ENCODE results near the gene KDM3A. TPM values are rescaled to one million over a fixed set of nuclear protein-coding genes. Genes with fewer than 3 reads are reported as not detected.

The KDM3A gene
- polyA plus RNA-seq, 1 donor, result 65.4 TPM

GRCh38 chr2:86513948-86514660 lies 72.9 kb downstream of the KDM3A start:
- no peak for DNase-seq (ENCODE audit: low read depth)

- no peak for DNase-seq (ENCODE audit: low read depth)
Measured at GRCh38 chr2:86518481-86518880, 77.3 kb downstream of the KDM3A start.

DNA sequence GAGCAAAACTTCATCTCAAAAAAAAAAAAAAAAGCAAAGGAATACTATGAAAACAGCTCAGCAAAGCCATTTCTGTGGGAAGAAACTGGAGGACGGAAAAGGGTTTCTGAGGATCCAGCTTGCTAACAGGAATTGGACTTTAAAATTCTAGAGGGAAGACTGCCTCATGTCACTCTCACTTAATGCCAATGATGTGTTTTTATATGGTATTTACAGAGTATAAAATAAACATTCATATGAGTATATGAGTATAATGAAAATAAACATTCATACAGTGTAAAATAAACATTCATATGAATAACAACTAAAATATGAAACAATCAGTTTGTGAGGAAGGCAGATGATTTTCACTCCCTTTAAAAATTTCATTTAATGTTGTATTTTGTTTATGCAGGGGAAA lies 78.2 kb downstream of the KDM3A start:
- no peak for DNase-seq (ENCODE audit: low read depth)

- DNase-seq (ENCODE audit: low read depth), result no peak
Measured at GRCh38 chr2:86520153-86520552, 79.0 kb downstream of the KDM3A start.

GRCh38 chr2:86521922-86522321 lies 80.8 kb downstream of the KDM3A start:
- DNase-seq (ENCODE audit: low read depth), result no peak

DNA sequence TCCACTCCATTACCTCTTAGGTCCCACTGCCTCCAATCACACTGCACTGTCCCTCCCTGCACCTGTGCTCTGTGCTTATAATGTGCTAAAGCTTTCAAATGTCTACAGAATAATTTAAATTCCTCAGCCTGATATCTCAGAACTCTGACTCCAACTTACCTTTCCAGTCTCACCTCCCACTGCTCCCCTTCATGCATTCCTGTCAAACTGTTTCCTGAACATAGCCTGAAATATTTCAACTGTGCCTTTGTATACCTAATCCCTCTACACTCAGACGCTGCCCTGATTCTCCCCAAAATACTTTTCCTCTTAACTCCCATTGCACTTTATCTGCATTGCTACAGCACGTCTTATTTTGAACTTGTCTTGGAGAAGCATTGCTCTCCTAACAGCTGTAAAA lies 81.5 kb downstream of the KDM3A start:
- DNase-seq (ENCODE audit: low read depth), result no peak

DNA sequence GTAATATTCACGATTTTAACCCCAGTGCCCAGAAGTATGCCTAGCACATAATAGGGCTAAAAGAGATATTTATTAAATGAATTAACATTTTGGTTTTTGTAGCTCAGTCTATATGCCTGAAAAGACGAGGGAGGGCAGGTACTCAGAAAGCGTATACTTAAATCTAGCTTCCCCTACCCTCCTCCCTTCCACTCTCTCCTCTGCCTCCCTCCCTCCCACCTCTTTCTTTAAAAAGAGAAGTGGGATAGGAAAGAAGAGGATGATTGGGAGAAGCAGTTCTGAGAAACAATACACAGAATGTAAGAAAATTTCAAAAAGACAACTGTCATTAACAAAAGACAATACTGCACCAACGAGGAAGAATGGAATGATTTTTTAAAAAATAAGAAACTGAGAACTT lies 82.3 kb downstream of the KDM3A start:
- no peak for DNase-seq (ENCODE audit: low read depth)

DNA sequence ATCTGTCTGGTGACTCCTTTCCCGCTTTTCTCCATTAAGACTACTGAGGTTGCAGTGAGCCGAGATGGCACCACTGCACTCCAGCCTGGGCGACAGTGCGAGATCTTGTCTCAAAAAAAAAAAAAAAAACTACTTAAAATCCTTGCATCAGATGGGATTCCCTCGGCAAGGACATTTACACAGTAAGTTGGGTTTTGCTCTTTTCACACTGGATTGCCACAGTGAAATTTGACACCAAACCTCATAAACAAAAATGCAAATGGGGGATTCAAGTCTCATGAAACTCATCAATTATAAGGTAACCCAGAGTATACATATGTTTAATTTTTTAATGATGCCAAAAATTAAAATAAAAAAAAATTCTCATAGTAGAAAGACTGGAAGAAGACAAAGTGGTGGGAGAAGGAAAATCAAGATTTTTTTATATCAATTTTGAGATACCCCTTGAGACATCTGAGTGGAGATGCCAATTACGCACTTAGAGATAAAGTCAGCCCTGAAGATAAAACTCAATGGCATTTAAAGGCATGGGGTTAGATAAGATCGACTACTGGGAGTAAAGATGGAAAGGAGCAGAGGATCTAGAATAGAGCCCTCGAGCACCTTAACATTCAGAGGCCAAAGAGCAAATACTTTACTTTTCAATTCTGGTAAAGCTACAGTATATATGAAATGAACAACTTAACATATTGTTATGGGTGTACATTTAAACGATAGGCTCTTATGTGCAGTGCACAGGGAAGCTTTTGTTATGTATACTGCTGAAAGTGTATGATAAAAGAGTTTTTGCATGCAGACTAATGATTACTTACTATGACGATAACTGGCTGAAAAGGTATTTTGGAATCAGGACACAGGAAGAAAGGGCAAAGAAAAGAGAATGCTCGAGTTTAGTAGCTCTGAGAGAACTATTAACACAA lies 84.5 kb downstream of the KDM3A start:
- no peak for DNase-seq (ENCODE audit: low read depth)

DNA sequence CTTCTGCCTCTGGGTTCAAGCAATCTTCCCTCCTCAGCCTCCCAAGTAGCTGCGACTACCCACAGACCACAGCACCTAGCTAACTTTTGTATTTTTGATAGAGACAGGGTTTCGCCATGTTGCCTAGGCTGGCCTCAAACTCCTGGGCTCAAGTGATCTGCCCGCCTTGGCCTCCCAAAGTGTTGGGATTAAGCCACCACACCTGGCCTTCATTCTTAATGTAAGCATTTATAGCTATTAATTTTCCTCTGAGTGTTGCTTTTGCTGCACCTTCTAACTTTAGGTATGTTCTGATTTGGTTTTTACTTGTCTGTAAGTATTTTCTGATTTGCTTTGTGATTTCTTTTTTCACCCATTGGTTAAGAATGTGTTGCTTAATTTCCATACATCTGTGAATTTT lies 92.4 kb downstream of the KDM3A start:
- DNase-seq (ENCODE audit: low read depth), result no peak

DNA sequence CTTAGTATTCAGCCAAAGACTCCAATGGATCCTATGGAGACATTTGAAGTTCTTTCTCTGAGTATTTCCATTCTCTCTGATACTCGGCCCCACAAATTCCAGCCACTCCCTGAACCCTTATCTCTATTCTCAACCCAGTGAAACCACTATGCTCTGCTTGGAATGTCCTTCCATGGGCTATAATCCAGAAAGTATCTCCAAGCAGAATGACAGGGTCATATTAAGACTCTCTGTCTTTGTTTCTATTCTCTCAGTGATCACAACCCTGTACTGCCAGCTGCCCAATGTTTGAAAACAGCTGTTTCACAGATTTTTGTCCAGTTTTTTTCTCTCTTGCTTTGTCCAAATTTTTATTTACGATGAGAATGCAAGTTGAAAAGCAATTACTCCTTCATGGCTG lies 100.2 kb downstream of the KDM3A start:
- DNase-seq (ENCODE audit: low read depth), result no peak

Other genes starting within 250 kb of the KDM3A start
- 77.6 TPM for gene IMMT, start 245.9 kb upstream of the KDM3A start, polyA plus RNA-seq (ENCODE audit: insufficient read length)
- gene MRPL35, start 241.9 kb upstream of the KDM3A start, polyA plus RNA-seq (ENCODE audit: insufficient read length), result 34.6 TPM
- gene REEP1, start 103.7 kb upstream of the KDM3A start, polyA plus RNA-seq (ENCODE audit: insufficient read length), result 76.7 TPM
- gene CHMP3, start 122.1 kb downstream of the KDM3A start, polyA plus RNA-seq (ENCODE audit: insufficient read length), result 141 TPM
- 34.6 TPM for gene RNF103, start 182.5 kb downstream of the KDM3A start, polyA plus RNA-seq (ENCODE audit: insufficient read length)

All from forelimb muscle (tissue), 1 donor.